SK-N-SH treated with all-trans-retinoic acid at 6 μM for 48 hours (cell line): Measurements from ENCODE around the gene GRK2.

Experiments used
- BACH2 ChIP-seq: fragments of 250-450 bp; sonication (Bioruptor Pico); IDR thresholded peaks from 2 replicates; pipeline ENCODE4 v1.9.0; 2021; ENCODE audit warnings: mild to moderate bottlenecking, borderline replicate concordance
- CREB5 ChIP-seq: fragments of 250-450 bp; sonication (Bioruptor Pico); IDR thresholded peaks from 2 replicates; pipeline ENCODE4 v1.5.1; 2020; ENCODE audit warnings: low read depth, mild to moderate bottlenecking, moderate library complexity
- CSDC2 ChIP-seq: fragments of 250-450 bp; sonication (Bioruptor Pico); IDR thresholded peaks from 2 replicates; pipeline ENCODE4 v1.5.0; 2020; ENCODE audit warnings: mild to moderate bottlenecking, moderate library complexity
- PATZ1 ChIP-seq: fragments of 250-450 bp; sonication (Bioruptor Pico); IDR thresholded peaks from 2 replicates; pipeline ENCODE4 v1.8.0; 2020; ENCODE audit warnings: mild to moderate bottlenecking, moderate library complexity, borderline replicate concordance
- PPARA ChIP-seq: fragments of 250-450 bp; sonication (Bioruptor Pico); IDR thresholded peaks from 2 replicates; pipeline ENCODE4 v1.5.0; 2020; ENCODE audit warnings: mild to moderate bottlenecking, borderline replicate concordance
- RARB ChIP-seq: fragments of 250-450 bp; sonication (Bioruptor Pico); IDR thresholded peaks from 2 replicates; pipeline ENCODE4 v1.8.0; 2021; ENCODE audit warnings: mild to moderate bottlenecking, moderate library complexity
- TCF4 ChIP-seq: fragments of 250-450 bp; sonication (Bioruptor Pico); IDR thresholded peaks from 2 replicates; pipeline ENCODE4 v1.8.0; 2021; ENCODE audit warnings: mild to moderate bottlenecking, moderate library complexity, borderline replicate concordance
- ZC3H10 ChIP-seq: fragments of 250-450 bp; sonication (Bioruptor Pico); IDR thresholded peaks from 2 replicates; pipeline ENCODE4 v1.5.1; 2021; ENCODE audit warnings: mild to moderate bottlenecking, moderate library complexity
- ZFP3 ChIP-seq: fragments of 250-450 bp; sonication (Bioruptor Pico); IDR thresholded peaks from 2 replicates; pipeline ENCODE4 v1.5.0; 2020; ENCODE audit warnings: mild to moderate bottlenecking, moderate library complexity
- ZFP30 ChIP-seq: fragments of 450-650 bp; formaldehyde crosslinking; IDR thresholded peaks from 2 replicates; pipeline ENCODE4 v1.5.0; 2022; ENCODE audit warnings: mild to moderate bottlenecking, moderate library complexity
- ZNF70 ChIP-seq: fragments of 450-650 bp; formaldehyde crosslinking; IDR thresholded peaks from 2 replicates; pipeline ENCODE4 v1.5.0; 2020; ENCODE audit warnings: mild to moderate bottlenecking, moderate library complexity

DNA sequence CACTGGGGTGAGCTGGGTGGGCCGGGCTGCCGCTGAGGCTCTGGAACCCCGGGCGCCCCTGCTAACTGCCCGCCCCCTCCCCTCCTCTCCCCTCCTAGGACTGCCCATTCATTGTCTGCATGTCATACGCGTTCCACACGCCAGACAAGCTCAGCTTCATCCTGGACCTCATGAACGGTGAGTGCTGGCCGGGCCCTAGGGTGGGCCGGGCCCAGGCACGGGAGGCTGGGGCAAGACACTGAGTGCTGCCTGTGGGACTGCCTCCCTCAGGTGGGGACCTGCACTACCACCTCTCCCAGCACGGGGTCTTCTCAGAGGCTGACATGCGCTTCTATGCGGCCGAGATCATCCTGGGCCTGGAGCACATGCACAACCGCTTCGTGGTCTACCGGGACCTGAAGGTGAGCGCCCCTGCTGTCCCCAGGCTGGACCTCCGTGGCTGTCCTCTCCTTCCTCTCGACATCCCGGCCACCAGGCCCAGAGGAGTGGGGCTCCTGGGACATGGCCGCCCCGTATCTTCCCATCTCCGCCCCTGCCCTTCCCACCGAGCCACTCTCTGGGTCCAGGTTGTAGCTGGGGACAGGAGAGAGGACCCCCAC lies 15.4 kb downstream of the GRK2 start:
- no peak for TF ChIP-seq RARB
- TF ChIP-seq ZNF70 = no peak
- no peak for TF ChIP-seq PPARA (CRISPR knock-in tag)
- no peak for TF ChIP-seq TCF4
- TF ChIP-seq CREB5 (CRISPR knock-in tag) = no peak
- no peak for TF ChIP-seq PATZ1 (CRISPR knock-in tag)
- TF ChIP-seq CSDC2 = no peak
- no peak for TF ChIP-seq BACH2 (CRISPR knock-in tag)
- TF ChIP-seq ZFP3 (CRISPR knock-in tag) = no peak
- TF ChIP-seq ZC3H10 = no peak
- no peak for TF ChIP-seq ZFP30 (CRISPR knock-in tag)
